GM12878 (cell line): ENCODE data around the gene LEP.

Source experiments
- CTCF ChIP-seq, 3 experiments: IDR thresholded peaks in 2 of 3; conservative IDR thresholded peaks in 1 of 3; 2 replicates each; pipeline ENCODE4 v1.5.1; 2011; ENCODE audit warnings: low read depth in 3 of 3, low read length in 3 of 3, mild to moderate bottlenecking in 3 of 3, control low read depth in 2 of 3, moderate library complexity in 2 of 3, inconsistent platforms in 1 of 3, mixed read lengths in 1 of 3; ENCODE audit not compliant: control insufficient read depth in 2 of 3, insufficient read depth in 1 of 3; ENCODE audit errors: extremely low read depth in 1 of 3
- EP300 ChIP-seq, 2 experiments: fragments of 150-350 bp in 1 of 2; IDR thresholded peaks; 2 replicates each; pipeline ENCODE4 v1.6.1; 2011 to 2012; ENCODE audit warnings: low read depth in 2 of 2, low read length in 2 of 2, borderline replicate concordance in 1 of 2, improper control_type of control experiment in 1 of 2, inconsistent platforms in 1 of 2; ENCODE audit not compliant: control insufficient read depth in 1 of 2
- FOXM1 ChIP-seq: IDR thresholded peaks from 2 replicates; pipeline ENCODE4 v1.6.1; 2012; ENCODE audit warnings: low read depth, mild to moderate bottlenecking, inconsistent platforms, low read length, moderate library complexity
- HCFC1 ChIP-seq: fragments of 150-350 bp; IDR thresholded peaks from 2 replicates; pipeline ENCODE4 v1.6.1; 2014; ENCODE audit warnings: low read length
- PKNOX1 ChIP-seq: fragments of 450-650 bp; IDR thresholded peaks from 2 replicates; pipeline ENCODE4 v1.6.1; 2016; ENCODE audit warnings: mild to moderate bottlenecking
- POLR2AphosphoS5 ChIP-seq: IDR thresholded peaks from 2 replicates; pipeline ENCODE4 v1.6.1; 2011; ENCODE audit warnings: mild to moderate bottlenecking, low read length, inconsistent platforms
- RFX5 ChIP-seq: IDR thresholded peaks from 2 replicates; pipeline ENCODE4 v1.6.1; 2011; ENCODE audit warnings: low read depth, low read length, improper control_type of control experiment
- SMAD1 ChIP-seq: fragments of 450-650 bp; IDR thresholded peaks from 2 replicates; pipeline ENCODE4 v1.6.1; 2018; ENCODE audit warnings: mild to moderate bottlenecking, low read depth; ENCODE audit not compliant: partially characterized antibody
- USF2 ChIP-seq: IDR thresholded peaks from 2 replicates; pipeline ENCODE4 v1.6.1; 2011; ENCODE audit warnings: low read depth, low read length, improper control_type of control experiment, borderline replicate concordance

GRCh38 chr7:128221929-128222403 lies 19.1 kb upstream of the LEP start:
- no peak for TF ChIP-seq FOXM1
- TF ChIP-seq HCFC1: no peak
- no peak for TF ChIP-seq USF2
- TF ChIP-seq EP300 (IDR thresholded peaks at IDR 0.05; ENCODE audit: borderline replicate concordance in 1 of 2, control insufficient read depth in 1 of 2, low read depth in 2 of 2, low read length in 2 of 2): no peak
- no peak for TF ChIP-seq CTCF (IDR thresholded peaks at IDR 0.05 in 2 of 3, conservative IDR thresholded peaks at IDR 0.05 in 1 of 3; ENCODE audit: control insufficient read depth in 2 of 3, extremely low read depth in 1 of 3, insufficient read depth in 1 of 3, low read depth in 3 of 3, low read length in 3 of 3)
- TF ChIP-seq SMAD1: no peak
- TF ChIP-seq RFX5: no peak
- TF ChIP-seq POLR2AphosphoS5: no peak
- no peak for TF ChIP-seq PKNOX1
